ENCODE results near the gene TUBGCP3. TPM values are rescaled to one million over a fixed set of nuclear protein-coding genes. Genes with fewer than 3 reads are reported as not detected.

The TUBGCP3 gene
- total and polyA plus RNA-seq, 9 of the 15 experiments (the other 6 are each of a cell fraction or from before 2014, with no cell fraction given) = 3.0 to 24.8 (median 15.2) TPM

DNA sequence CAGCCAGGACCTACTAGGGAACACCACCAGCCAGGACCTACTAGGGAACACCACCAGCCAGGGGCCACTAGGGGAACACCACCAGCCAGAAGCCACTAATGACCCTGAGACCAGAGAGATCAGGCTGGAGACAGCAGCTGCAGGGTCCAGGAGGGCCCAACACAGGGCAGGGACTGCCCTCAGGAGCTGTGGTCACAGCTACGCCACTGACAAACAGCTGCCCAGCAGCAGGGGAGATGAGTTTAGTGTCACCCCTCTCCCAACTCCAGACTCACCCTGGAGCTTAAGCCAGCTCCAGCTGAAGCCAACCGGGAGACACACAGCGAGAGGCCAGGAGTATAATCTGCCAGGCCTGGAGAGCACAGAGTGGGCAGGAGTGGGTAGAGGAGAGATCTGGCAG is 25.7 kb downstream of the TUBGCP3 start (continued):
- no peak for TF ChIP-seq ZNF232 (CRISPR knock-in tag; IDR thresholded peaks at IDR 0.05)
- no peak for TF ChIP-seq BRCA1 (IDR thresholded peaks at IDR 0.05)
- TF ChIP-seq BRCA1 (CRISPR knock-in tag; IDR thresholded peaks at IDR 0.05) = no peak
- TF ChIP-seq ZNF253 (CRISPR knock-in tag; conservative IDR thresholded peaks at IDR 0.05) = no peak
- no peak for TF ChIP-seq ZNF197 (CRISPR knock-in tag; IDR thresholded peaks at IDR 0.05; ENCODE audit: low read depth)
- TF ChIP-seq JUNB (CRISPR knock-in tag; conservative IDR thresholded peaks at IDR 0.05) = no peak
- TF ChIP-seq POU5F1 (IDR thresholded peaks at IDR 0.05; ENCODE audit: borderline replicate concordance, low read depth, low read length, partially characterized antibody) = no peak
- TF ChIP-seq PHF21A (IDR thresholded peaks at IDR 0.05; ENCODE audit: borderline replicate concordance, low read depth) = no peak
- TF ChIP-seq, protein P1, sequence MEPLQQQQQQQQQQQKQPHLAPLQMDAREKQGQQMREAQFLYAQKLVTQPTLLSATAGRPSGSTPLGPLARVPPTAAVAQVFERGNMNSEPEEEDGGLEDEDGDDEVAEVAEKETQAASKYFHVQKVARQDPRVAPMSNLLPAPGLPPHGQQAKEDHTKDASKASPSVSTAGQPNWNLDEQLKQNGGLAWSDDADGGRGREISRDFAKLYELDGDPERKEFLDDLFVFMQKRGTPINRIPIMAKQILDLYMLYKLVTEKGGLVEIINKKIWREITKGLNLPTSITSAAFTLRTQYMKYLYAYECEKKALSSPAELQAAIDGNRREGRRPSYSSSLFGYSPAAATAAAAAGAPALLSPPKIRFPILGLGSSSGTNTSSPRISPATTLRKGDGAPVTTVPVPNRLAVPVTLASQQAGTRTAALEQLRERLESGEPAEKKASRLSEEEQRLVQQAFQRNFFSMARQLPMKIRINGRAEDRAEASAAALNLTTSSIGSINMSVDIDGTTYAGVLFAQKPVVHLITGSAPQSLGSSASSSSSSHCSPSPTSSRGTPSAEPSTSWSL (CRISPR knock-in tag; IDR thresholded peaks at IDR 0.05; ENCODE audit: borderline replicate concordance) = no peak
- TF ChIP-seq STAT5B (CRISPR knock-in tag; IDR thresholded peaks at IDR 0.05) = no peak
- TF ChIP-seq ETS2 (tag; IDR thresholded peaks at IDR 0.05; ENCODE audit: borderline replicate concordance, poor library complexity, severe bottlenecking) = no peak

- Histone ChIP-seq H3K4me1 (replicated peaks in 1 of 2; ENCODE audit: control insufficient read depth in 2 of 2, insufficient read depth in 2 of 2, low read length in 2 of 2) (no peaks in the 10 kb centered on the region), H3K4me2 (ENCODE audit: insufficient read depth, low read length) (no peak overlapping the region), H3K27me3 (ENCODE audit: control insufficient read depth in 2 of 2, insufficient read depth in 2 of 2, low read length in 2 of 2) (no peaks in the 10 kb centered on the region), H4K20me1 (replicated peaks; ENCODE audit: control insufficient read depth, insufficient read depth, low read length) (peaks cover 3% of the 10 kb centered on the region; the same call in 1 of the 2 replicates), H3K36me3 (ENCODE audit: control insufficient read depth, insufficient read depth, low read length) (peaks cover 62% of the 10 kb centered on the region; the same call in 2 of the 3 replicates), H3K9ac (ENCODE audit: insufficient read depth in 1 of 2, low read depth in 2 of 2, low read length in 2 of 2) (no peak overlapping the region), H2AFZ (ENCODE audit: low read depth, low read length) (no peak overlapping the region), H3K79me2 (ENCODE audit: control insufficient read depth, insufficient read depth, low read length) (peaks cover 16% of the 10 kb centered on the region; the same call in 2 of the 3 replicates), H3K9me1 (ENCODE audit: control insufficient read depth, insufficient read depth, low read length) (no peaks in the 10 kb centered on the region), H3K27ac (ENCODE audit: extremely low read depth, low read depth, low read length) (no peak overlapping the region), H3K4me3 (no peak overlapping the region), H3K9me3 (replicated peaks; ENCODE audit: control insufficient read depth, insufficient read depth, low read depth, low read length) (no peaks in the 10 kb centered on the region)
- DNase-seq (ENCODE audit: extremely low read depth in 1 of 4, low spot score in 3 of 4) (no peak), FAIRE-seq (no peak), ATAC-seq (no peak)
- intact Hi-C loops (cut with micrococcal nuclease) = no loop called here
- WGBS (ENCODE audit: insufficient coverage, low coverage, missing lambda C conversion rate) = 87% methylated on average over 7 of the region's 10 CpGs
- CTCF ChIA-PET (ENCODE audit: low intra/inter-chr PET ratio) = no interaction called here
- POLR2A ChIA-PET = interaction anchor here (0.6 to 0.7 kb wide), 2 partner anchors 389 to 444 kb away, joined by 3 read pairs; no protein-coding TSS in a partner anchor
- BruUV-seq (replicated peaks) = no TSS peak
- in situ Hi-C loops (cut with MboI) = no loop called here
- TF ChIP-seq KDM1A (IDR thresholded peaks at IDR 0.05) = no peak
- no peak for TF ChIP-seq MCM2 (IDR thresholded peaks at IDR 0.05; ENCODE audit: low read depth)
- TF ChIP-seq TAF1 (IDR thresholded peaks at IDR 0.05; ENCODE audit: control insufficient read depth, extremely low read depth, insufficient read depth, low read length, severe bottlenecking) = no peak
- no peak for TF ChIP-seq RBM22 (IDR thresholded peaks at IDR 0.05; ENCODE audit: low read depth, low read length, poor library complexity, severe bottlenecking)
- TF ChIP-seq ZNF445 (CRISPR knock-in tag; IDR thresholded peaks at IDR 0.05; ENCODE audit: low read depth) = no peak
- no peak for TF ChIP-seq ERF (CRISPR knock-in tag; IDR thresholded peaks at IDR 0.05)
- TF ChIP-seq, protein P2, sequence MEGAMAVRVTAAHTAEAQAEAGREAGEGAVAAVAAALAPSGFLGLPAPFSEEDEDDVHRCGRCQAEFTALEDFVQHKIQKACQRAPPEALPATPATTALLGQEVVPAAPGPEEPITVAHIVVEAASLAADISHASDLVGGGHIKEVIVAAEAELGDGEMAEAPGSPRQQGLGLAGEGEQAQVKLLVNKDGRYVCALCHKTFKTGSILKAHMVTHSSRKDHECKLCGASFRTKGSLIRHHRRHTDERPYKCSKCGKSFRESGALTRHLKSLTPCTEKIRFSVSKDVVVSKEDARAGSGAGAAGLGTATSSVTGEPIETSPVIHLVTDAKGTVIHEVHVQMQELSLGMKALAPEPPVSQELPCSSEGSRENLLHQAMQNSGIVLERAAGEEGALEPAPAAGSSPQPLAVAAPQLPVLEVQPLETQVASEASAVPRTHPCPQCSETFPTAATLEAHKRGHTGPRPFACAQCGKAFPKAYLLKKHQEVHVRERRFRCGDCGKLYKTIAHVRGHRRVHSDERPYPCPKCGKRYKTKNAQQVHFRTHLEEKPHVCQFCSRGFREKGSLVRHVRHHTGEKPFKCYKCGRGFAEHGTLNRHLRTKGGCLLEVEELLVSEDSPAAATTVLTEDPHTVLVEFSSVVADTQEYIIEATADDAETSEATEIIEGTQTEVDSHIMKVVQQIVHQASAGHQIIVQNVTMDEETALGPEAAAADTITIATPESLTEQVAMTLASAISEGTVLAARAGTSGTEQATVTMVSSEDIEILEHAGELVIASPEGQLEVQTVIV (CRISPR knock-in tag; IDR thresholded peaks at IDR 0.05; ENCODE audit: borderline replicate concordance) = no peak
- TF ChIP-seq CBX8 (IDR thresholded peaks at IDR 0.05; ENCODE audit: borderline replicate concordance, extremely low read depth, low read depth, low read length, poor library complexity, severe bottlenecking) = no peak
Measured at GRCh38 chr13:112561478-112561877, 26.5 kb downstream of the TUBGCP3 start.
